HepG2 (cell line): Measurements from ENCODE around the gene RBM43. TPM values are rescaled to one million over a fixed set of nuclear protein-coding genes. Genes with fewer than 3 reads are reported as not detected.

ENCODE experiments used
- ATAD3A ChIP-seq: sonication (generic); formaldehyde crosslinking; IDR thresholded peaks from 2 replicates; pipeline ENCODE4 v1.4.0; 2020; ENCODE audit warnings: missing genetic modification reagents
- CCDC6 ChIP-seq: sonication (generic); formaldehyde crosslinking; IDR thresholded peaks from 2 replicates; pipeline ENCODE4 v1.8.1; 2022; ENCODE audit warnings: mild to moderate bottlenecking, missing genetic modification reagents, moderate library complexity
- DDIT3 ChIP-seq: sonication (generic); formaldehyde crosslinking; IDR thresholded peaks from 2 replicates; pipeline ENCODE4 v1.4.0; 2020; ENCODE audit warnings: mild to moderate bottlenecking, missing genetic modification reagents
- ELF3 ChIP-seq: IDR thresholded peaks from 2 replicates; pipeline ENCODE4 v1.6.1; 2016; ENCODE audit warnings: missing genetic modification reagents, missing compliant biosample characterization
- ELF4 ChIP-seq: sonication (generic); formaldehyde crosslinking; IDR thresholded peaks from 2 replicates; pipeline ENCODE4 v1.5.0; 2020; ENCODE audit warnings: missing genetic modification reagents, mild to moderate bottlenecking, moderate library complexity, borderline replicate concordance
- GFI1 ChIP-seq: sonication (generic); formaldehyde crosslinking; IDR thresholded peaks from 2 replicates; pipeline ENCODE4 v1.5.0; 2020; ENCODE audit warnings: missing genetic modification reagents, mild to moderate bottlenecking, borderline replicate concordance
- MAFF ChIP-seq: IDR thresholded peaks from 2 replicates; pipeline ENCODE4 v1.6.1; 2011; ENCODE audit warnings: low read depth, low read length, improper control_type of control experiment
- REXO4 ChIP-seq: sonication (generic); formaldehyde crosslinking; IDR thresholded peaks from 2 replicates; pipeline ENCODE4 v1.8.0; 2022; ENCODE audit warnings: missing genetic modification reagents, mild to moderate bottlenecking, borderline replicate concordance
- SP5 ChIP-seq: IDR thresholded peaks from 2 replicates; pipeline ENCODE4 v1.6.1; 2016; ENCODE audit warnings: low read depth, borderline replicate concordance
- SRSF1 ChIP-seq: fragments of 200-400 bp; formaldehyde crosslinking; optimal IDR thresholded peaks from 2 replicates; pipeline ENCODE3; 2017; ENCODE audit warnings: mild to moderate bottlenecking, low read depth, low read length, moderate library complexity
- ZBTB8A ChIP-seq: sonication (generic); formaldehyde crosslinking; IDR thresholded peaks from 2 replicates; pipeline ENCODE4 v1.4.0; 2020; ENCODE audit warnings: mild to moderate bottlenecking, low read depth, missing genetic modification reagents, borderline replicate concordance
- ZNF232 ChIP-seq: sonication (generic); formaldehyde crosslinking; IDR thresholded peaks from 2 replicates; pipeline ENCODE4 v1.4.0; 2020; ENCODE audit warnings: missing genetic modification reagents, borderline replicate concordance
- ZNF333 ChIP-seq: sonication (generic); formaldehyde crosslinking; IDR thresholded peaks from 2 replicates; pipeline ENCODE4 v1.4.0; 2020; ENCODE audit warnings: mild to moderate bottlenecking, missing genetic modification reagents, borderline replicate concordance
- ZNF569 ChIP-seq: sonication (generic); formaldehyde crosslinking; IDR thresholded peaks from 2 replicates; pipeline ENCODE4 v1.5.0; 2020; ENCODE audit warnings: mild to moderate bottlenecking, missing genetic modification reagents, moderate library complexity, borderline replicate concordance
- ZNF574 ChIP-seq: sonication (generic); formaldehyde crosslinking; IDR thresholded peaks from 2 replicates; pipeline ENCODE4 v1.4.0; 2020; ENCODE audit warnings: missing genetic modification reagents
- ZNF740 ChIP-seq: sonication (generic); formaldehyde crosslinking; IDR thresholded peaks from 2 replicates; pipeline ENCODE4 v1.4.0; 2020; ENCODE audit warnings: missing genetic modification reagents
- ZSCAN29 ChIP-seq: sonication (generic); formaldehyde crosslinking; conservative IDR thresholded peaks from 2 replicates; pipeline ENCODE4 v1.4.0; 2020; ENCODE audit warnings: mild to moderate bottlenecking, missing genetic modification reagents
- polyA plus RNA-seq, 8 experiments: library from polyadenylated mRNA; depleted of rRNA in 3 of 8; stranded (reverse) in 7 of 8; unstranded in 1 of 8; fragments of >200 nt; fragmentation: Illumina TruSeq in 4 of 8; extraction: Trizol in 4 of 8; gene quantifications; 2 replicates each; pipeline versions ENCODE4 v1.2.1 to v1.2.3, GENCODE V29; 2011 to 2016; ENCODE audit warnings: low read depth in 4 of 8, missing spikeins in 1 of 8, mixed read lengths in 1 of 8; ENCODE audit not compliant: insufficient read depth in 1 of 8
- total RNA-seq, 5 experiments: library from RNA; depleted of rRNA; stranded (reverse); fragments of >200 nt; fragmentation: Illumina TruSeq; extraction: Trizol; gene quantifications; 2 replicates each; pipeline ENCODE4 v1.2.3, GENCODE V29; 2016; ENCODE audit warnings: low read depth in 1 of 5
- TF ChIP-seq, protein P1 (sequence below): sonication (generic); formaldehyde crosslinking; IDR thresholded peaks from 2 replicates; pipeline ENCODE4 v1.9.0; 2021; ENCODE audit warnings: missing genetic modification reagents, borderline replicate concordance
- TF ChIP-seq, protein P2 (sequence below): sonication (generic); formaldehyde crosslinking; IDR thresholded peaks from 2 replicates; pipeline ENCODE4 v1.8.0; 2022; ENCODE audit warnings: low read depth, missing genetic modification reagents
- TF ChIP-seq, protein P3 (sequence below): sonication (generic); formaldehyde crosslinking; IDR thresholded peaks from 2 replicates; pipeline ENCODE4 v1.8.1; 2022; ENCODE audit warnings: mild to moderate bottlenecking, missing genetic modification reagents

Gene RBM43
- total and polyA plus RNA-seq, 2 of the 13 experiments (the other 11 are each of a cell fraction or from before 2014, with no cell fraction given) = 0.31 to 0.70 TPM

DNA sequence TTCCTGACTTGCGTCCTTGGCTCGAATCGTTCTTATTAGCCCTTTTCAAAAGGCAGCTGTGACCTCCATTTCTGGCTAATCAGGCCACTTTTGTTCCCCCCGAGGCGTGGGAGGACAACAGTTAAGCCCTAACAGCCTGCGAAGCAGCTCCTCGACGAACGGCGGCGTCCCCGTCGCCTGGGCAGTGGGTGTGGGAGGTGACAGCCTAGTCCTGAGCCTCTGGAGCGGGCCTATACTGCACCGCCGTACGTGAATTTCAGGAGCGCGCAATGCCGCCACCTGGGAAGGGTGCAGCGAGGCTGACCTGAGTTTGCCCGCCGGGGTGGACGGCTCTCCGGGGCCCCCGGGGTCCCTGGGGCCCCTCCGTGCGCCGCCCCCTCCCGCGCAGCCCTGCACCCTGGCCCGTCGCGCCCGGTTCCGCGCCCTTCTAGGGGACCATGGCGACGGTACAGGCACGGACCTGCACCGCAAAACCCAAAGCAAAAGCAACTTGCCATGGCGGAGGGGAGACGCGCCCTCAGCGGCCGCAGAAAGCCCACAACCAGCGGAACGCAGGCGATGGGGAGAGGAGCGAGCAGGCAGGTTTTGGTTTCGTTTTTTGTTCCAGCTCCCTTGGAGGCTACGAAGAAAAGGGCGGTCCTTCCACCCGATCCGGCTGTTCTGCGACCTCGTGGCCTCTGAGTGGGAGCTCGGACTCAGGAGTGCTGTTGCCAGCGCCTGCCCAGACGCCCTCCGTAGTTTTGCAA, at the start of gene RBM43 (continued):
- TF ChIP-seq ZNF569 = no peak
- TF ChIP-seq ZNF740 (CRISPR knock-in tag) = 0 out of 2 replicates have a peak, but pooled peaks have one; percentile 36
- 0 out of 2 replicates have a peak, but pooled peaks have one; percentile 30 for TF ChIP-seq GFI1 (CRISPR knock-in tag)
- peak; percentile 61; the same call in 1 of the 2 replicates for TF ChIP-seq ZNF574
- no peak for TF ChIP-seq DDIT3 (CRISPR knock-in tag)
- no peak for TF ChIP-seq REXO4 (CRISPR knock-in tag)
- peak; percentile 98 for TF ChIP-seq SRSF1
- peak; percentile 50 for TF ChIP-seq ZNF232 (CRISPR knock-in tag)
- TF ChIP-seq SP5 = no peak
- TF ChIP-seq CCDC6 (CRISPR knock-in tag) = peak; percentile 69
- no peak for TF ChIP-seq ZBTB8A (CRISPR knock-in tag)
- no peak for TF ChIP-seq ELF3
- TF ChIP-seq ZSCAN29 (CRISPR knock-in tag) = peak; percentile 79
- TF ChIP-seq, protein P1, sequence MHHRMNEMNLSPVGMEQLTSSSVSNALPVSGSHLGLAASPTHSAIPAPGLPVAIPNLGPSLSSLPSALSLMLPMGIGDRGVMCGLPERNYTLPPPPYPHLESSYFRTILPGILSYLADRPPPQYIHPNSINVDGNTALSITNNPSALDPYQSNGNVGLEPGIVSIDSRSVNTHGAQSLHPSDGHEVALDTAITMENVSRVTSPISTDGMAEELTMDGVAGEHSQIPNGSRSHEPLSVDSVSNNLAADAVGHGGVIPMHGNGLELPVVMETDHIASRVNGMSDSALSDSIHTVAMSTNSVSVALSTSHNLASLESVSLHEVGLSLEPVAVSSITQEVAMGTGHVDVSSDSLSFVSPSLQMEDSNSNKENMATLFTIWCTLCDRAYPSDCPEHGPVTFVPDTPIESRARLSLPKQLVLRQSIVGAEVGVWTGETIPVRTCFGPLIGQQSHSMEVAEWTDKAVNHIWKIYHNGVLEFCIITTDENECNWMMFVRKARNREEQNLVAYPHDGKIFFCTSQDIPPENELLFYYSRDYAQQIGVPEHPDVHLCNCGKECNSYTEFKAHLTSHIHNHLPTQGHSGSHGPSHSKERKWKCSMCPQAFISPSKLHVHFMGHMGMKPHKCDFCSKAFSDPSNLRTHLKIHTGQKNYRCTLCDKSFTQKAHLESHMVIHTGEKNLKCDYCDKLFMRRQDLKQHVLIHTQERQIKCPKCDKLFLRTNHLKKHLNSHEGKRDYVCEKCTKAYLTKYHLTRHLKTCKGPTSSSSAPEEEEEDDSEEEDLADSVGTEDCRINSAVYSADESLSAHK = no peak
- TF ChIP-seq, protein P2, sequence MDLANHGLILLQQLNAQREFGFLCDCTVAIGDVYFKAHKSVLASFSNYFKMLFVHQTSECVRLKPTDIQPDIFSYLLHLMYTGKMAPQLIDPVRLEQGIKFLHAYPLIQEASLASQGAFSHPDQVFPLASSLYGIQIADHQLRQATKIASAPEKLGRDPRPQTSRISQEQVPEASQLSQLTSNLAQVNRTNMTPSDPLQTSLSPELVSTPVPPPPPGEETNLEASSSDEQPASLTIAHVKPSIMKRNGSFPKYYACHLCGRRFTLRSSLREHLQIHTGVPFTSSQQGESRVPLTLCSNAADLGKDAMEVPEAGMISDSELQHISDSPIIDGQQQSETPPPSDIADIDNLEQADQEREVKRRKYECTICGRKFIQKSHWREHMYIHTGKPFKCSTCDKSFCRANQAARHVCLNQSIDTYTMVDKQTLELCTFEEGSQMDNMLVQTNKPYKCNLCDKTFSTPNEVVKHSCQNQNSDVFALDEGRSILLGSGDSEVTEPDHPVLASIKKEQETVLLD (CRISPR knock-in tag) = no peak
- TF ChIP-seq MAFF = no peak
- TF ChIP-seq, protein P3, sequence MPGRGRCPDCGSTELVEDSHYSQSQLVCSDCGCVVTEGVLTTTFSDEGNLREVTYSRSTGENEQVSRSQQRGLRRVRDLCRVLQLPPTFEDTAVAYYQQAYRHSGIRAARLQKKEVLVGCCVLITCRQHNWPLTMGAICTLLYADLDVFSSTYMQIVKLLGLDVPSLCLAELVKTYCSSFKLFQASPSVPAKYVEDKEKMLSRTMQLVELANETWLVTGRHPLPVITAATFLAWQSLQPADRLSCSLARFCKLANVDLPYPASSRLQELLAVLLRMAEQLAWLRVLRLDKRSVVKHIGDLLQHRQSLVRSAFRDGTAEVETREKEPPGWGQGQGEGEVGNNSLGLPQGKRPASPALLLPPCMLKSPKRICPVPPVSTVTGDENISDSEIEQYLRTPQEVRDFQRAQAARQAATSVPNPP (CRISPR knock-in tag) = peak; percentile 94
- TF ChIP-seq ELF4 (CRISPR knock-in tag) = 0 out of 2 replicates have a peak, but pooled peaks have one; percentile 52
- TF ChIP-seq ATAD3A (CRISPR knock-in tag) = no peak
- no peak for TF ChIP-seq ZNF333 (CRISPR knock-in tag)
